ENCODE results near the gene MEGF11.

- TF ChIP-seq SP1 (IDR thresholded peaks at IDR 0.05) (no peak), ELF4 (IDR thresholded peaks at IDR 0.05) (no peak), BHLHE40 (IDR thresholded peaks at IDR 0.05; ENCODE audit: borderline replicate concordance) (no peak), FOXA1 (IDR thresholded peaks at IDR 0.05) (no peak), NFRKB (IDR thresholded peaks at IDR 0.05) (no peak), SUZ12 (IDR thresholded peaks at IDR 0.05) (no peak), HDGF (IDR thresholded peaks at IDR 0.05; ENCODE audit: borderline replicate concordance) (no peak), L3MBTL2 (conservative IDR thresholded peaks at IDR 0.05) (no peak)
Observed at GRCh38 chr15:66050264-66050663, 203.3 kb downstream of the MEGF11 start.
